Sigmoid colon (tissue), 4 donors: ENCODE measurements around the gene SLC47A2.

Experiments used
- CTCF ChIP-seq, 4 experiments: fragments of 450-650 bp in 3 of 4; fragments of 200-600 bp in 1 of 4; IDR thresholded peaks; one replicate each; pipeline ENCODE4 v1.5.1; 2016 to 2019; ENCODE audit warnings: antibody characterized with exemption in 4 of 4, mild to moderate bottlenecking in 3 of 4, moderate library complexity in 2 of 4
- EP300 ChIP-seq, 4 donors: sonication (generic); formaldehyde crosslinking; IDR thresholded peaks; one replicate each; pipeline ENCODE4 v1.6.1; 2017; ENCODE audit warnings: antibody characterized with exemption in 4 of 4
- POLR2A ChIP-seq, 2 donors: fragments of 450-650 bp; IDR thresholded peaks; one replicate each; pipeline ENCODE4 v1.6.1; 2016; ENCODE audit warnings: antibody characterized with exemption in 2 of 2, mild to moderate bottlenecking in 2 of 2, moderate library complexity in 2 of 2
- POLR2AphosphoS5 ChIP-seq, 4 donors: sonication (generic); formaldehyde crosslinking; IDR thresholded peaks; one replicate each; pipeline ENCODE4 v1.6.1; 2017; ENCODE audit warnings: antibody characterized with exemption in 4 of 4

GRCh38 chr17:19750020-19750572, 33.7 kb upstream of the SLC47A2 start:
- TF ChIP-seq CTCF (IDR thresholded peaks at IDR 0.05) (no peak), EP300 (IDR thresholded peaks at IDR 0.05) (no peak), POLR2AphosphoS5 (IDR thresholded peaks at IDR 0.05) (no peak), POLR2A (IDR thresholded peaks at IDR 0.05) (no peak)
